NCI-H1436 (cell line): ENCODE measurements around the gene LRRC4B.
A peak's percentile ranks its signal among the peaks of the same experiment; 100 is the strongest.

Source experiments
- DNase-seq: peaks from one replicate; lab custom pipeline; 2025; lab: John Stamatoyannopoulos, UW

Gene LRRC4B

DNA sequence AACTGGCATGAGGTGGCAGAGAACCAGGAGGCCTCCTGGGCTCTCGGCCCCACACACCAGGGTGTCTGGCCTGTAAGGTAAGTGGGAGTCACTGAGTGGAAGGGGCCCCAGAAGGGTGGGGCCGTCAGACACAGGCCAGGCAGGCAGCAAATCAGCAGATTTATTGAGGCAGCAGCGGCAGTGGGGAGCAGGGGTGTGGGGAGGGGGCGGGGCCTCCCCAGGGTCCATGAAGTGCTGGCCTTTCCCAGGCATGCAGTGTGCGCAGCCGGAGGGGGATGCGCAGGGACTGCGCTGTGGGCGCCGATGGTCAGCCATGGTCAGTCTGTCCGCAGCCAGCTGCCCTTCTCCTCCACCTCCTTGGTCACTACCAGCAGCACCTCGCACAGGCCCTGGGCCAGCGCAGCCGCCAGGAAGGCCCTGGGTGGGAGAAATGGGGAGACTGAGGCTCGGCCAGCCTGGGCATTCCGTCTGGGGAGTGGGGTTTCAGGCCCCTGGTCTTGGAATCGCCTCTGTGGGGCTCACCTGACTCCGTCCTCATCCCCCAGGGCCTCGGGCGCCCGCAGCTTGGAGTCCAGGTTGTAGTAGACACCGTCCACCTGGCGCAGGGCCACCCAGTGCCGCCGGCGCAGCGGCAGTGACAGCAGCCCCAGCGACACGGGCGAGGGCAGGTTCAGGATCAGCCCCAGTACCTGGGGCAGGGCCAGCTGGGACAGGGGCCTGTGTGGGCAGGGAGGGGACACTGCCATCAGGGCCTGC lies 62.2 kb downstream of the LRRC4B start:
- no peak for DNase-seq

DNA sequence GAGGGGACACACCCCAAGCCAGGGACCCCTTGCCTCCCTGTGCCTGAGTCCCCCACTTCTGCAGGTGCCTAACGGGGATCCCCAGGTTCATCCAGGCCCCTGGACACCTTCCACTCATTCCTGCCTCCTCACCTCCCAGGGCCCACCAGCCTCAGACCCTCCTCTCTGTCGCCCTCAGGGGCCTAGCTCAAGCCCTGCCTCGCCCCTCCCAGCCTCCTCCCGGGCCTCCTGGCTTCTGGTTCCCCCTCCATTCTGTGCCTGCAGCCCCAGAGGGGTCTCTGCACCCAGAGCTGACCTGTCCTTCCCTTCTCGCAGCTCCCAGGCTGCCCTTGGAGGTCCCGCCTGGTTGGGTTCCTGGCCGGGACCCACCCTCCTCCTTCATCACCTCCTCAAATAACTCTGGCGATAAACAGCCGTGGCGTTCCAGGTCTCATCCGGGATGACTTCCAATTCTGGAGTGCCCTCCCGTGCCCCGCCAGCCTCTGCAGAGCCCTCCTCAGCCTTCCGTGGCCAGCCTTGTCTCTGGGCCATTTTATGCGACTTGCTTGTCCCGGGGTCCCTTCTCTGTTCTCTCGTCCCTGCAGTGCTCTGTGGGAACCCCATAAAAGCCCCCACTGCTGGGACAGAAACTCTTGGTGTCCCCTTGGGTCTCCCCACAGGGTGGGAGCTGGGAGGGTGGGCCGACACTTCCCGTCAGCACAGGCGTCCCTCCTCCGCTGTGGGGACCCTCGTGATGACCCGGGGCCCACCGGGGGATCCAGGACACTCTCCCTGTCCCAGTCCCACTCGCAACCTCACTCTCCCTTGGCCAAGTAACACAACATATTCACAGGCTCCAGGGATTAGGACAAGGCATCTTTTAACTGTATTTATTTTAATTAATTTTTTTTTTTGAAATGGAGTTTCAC lies 66.4 kb downstream of the LRRC4B start:
- DNase-seq = no peak

DNA sequence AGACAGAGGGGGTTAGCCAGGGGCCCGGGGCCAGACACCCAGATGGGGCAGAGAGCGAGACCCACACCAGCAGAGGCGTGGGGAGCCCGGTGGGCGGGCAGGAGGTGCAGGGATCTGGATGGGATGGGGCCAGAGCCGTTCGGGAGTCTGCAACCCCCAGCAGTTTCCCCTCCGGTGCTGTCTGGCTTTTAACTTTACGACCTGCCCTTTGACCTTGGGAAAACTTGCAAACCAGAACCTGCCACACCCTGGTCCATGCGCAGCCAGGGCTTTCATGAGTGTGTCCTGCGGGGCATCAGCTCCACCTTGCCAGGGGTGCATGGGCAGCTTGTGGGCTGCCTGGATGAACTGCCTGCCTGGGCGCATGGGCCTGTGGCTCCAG lies 67.1 kb downstream of the LRRC4B start:
- no peak for DNase-seq

DNA sequence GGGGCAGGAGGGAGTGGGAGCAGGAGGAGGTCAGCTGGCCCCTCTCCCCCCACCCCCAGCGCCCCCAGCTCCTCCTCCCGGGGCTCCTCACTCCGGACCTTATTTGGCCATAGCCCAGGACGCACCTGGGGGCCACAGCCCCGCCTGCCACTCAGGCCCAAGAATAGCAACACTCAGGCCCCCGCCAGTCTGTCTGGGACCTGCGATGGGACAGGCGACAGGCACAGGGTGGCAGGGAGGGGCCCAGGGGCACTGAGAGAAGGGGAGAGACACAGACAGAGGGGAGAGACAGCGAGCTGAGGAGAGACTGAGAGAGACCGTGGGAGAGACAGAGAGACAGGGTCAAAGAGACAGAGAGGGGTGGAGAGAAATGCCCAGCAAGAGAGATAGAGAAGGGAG lies 67.5 kb downstream of the LRRC4B start:
- DNase-seq = no peak

DNA sequence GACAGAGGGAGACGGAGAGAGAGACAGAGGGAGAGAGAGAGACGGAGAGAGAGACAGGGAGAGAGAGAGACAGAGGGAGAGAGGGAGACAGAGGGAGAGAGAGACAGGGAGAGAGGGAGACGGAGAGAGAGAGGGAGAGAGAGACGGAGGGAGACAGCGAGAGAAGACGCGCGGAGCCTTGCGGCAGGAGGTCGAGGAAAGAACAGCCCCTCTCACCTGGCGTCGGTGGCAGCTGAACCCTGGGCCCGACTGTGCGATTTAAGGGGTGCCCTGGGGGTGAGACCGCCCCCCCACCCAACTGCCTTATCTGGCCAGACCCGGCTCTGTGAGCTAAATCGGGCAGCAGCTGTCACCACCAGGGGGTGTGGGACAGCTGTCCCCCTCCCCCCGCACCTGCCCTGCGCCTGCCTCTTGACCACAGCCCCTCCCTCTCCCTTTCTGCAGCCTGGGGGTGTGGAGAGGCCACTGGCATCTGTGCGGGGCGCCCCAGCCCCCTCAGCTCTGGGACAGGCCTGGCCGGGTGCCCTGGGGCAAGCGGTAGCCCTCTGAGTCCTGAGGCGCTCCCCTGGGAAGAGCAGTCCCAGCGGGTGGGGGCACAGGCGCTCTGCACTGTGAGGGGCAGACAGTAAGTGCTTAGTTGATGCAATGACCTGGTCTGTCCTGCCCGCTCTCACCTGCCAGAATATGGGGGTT lies 68.0 kb downstream of the LRRC4B start:
- DNase-seq = peak; percentile 18

DNA sequence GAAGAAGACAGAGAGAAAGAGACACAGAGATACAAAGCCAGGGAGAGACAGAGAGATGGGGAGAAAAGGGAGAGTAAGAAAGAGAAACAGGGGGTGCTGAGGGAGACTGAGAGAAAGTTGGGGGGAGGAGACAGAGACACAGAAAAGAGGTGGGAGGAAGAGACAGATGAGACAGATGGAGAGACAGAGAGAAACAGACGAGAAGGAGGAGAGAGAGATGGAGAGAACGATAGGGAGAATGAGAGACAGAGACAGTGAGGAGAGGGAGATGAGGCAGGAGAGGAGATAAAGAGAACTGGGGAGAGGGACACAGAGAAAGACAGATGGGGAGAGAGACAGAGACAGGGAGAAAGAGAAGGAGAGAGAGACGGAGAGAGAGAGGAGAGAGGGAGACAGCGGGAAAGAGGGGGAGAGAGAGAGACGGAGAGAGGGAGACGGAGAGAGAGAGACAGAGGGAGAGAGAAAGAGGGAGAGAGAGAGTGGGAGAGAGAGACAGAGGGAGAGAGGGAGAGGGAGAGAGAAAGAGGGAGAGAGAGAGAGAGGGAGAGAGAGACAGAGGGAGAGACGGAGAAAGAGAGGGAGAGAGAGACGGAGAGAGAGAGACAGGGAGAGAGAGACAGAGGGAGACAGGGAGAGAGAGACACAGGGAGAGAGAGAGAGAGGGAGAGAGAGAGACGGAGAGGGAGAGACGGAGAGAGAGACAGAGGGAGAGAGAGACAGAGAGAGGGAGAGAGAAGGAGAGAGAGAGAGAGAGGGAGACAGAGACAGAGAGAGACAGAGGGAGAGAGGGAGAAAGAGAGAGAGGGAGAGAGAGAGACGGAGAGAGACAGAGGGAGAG lies 69.8 kb downstream of the LRRC4B start:
- no peak for DNase-seq

DNA sequence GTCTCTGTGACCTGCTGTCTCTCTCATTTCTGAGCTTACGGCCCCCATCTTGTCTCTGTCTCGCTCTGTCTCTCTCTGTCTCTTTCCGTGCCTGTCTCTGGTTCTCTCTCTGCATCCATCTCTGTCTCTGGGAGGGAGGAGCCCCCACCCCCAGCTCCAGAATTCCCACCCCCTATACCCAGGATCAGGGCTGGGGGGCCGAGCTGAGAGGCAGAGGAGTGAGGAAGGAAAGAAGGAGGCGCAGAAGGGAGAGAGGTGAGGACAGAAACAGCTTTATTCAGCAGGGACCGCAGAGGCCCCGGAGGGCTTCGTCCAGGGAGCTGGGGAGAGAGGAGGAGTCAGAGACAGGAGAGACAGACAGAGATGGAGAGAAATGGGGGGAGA lies 71.2 kb downstream of the LRRC4B start:
- no peak for DNase-seq

DNA sequence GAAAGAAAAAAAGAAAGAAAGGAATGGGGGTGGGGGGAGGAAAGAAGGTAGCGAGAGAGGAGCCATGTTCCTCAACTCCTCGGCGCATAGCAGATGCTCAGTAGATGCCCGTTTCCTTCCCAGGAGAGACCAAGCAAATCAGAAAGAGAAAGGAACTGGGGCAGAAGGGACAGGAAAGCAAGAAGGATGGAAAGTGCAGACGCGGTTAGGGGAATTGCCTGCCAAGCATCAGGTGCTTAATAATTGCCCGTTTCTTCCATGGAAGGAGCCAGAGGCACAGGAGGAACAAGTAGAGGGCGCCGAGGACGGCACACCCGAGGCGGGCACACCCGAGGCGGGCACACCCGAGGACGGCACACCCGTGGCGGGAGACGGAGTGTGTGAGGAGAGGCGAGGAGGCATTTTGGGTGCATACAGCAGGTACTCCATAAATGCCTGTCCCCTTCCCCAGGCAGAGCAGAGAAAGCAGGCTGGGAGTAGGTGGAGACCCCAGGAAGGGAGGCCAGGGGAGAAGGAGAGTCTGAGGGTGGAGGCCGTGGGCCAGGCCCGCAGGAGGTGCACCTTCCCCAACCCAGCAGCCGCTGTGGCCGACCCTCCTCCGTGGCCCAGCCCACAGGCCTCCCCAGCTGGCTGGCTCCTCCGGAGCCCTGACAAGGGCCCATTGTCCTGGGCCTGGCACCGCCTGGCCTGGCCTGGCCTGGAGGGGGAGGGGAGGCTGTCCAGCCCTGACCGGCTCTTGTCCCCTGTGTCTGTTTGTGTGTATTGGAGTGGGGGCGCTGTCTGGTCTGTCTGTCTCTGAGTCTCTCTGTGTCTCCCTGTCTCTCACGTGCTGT lies 71.8 kb downstream of the LRRC4B start:
- DNase-seq = no peak

DNA sequence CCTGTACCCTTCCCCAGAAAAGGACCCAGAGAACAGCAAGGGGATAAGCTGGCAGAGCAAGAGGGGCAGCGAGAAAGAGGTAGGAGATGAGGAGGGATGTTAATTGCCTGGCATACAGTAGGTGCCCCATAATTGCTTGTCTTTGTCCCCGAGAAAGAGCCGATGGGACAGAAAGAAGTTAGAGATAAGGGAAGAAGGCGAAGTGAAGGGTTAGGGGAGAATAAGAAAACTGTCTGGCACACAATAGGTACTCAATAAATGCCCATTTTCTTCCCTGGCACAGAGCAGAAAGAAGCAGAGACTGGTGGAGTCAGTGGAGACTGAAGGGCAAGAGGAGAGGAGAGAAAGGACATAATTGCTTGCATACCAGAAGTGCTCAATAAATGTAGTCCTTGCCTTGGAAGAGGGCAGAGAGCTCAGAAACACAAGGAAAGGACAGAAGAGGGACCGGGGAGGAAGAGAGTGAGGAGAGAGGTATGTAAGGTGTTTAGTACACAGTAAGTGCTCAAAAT lies 73.2 kb downstream of the LRRC4B start:
- no peak for DNase-seq

DNA sequence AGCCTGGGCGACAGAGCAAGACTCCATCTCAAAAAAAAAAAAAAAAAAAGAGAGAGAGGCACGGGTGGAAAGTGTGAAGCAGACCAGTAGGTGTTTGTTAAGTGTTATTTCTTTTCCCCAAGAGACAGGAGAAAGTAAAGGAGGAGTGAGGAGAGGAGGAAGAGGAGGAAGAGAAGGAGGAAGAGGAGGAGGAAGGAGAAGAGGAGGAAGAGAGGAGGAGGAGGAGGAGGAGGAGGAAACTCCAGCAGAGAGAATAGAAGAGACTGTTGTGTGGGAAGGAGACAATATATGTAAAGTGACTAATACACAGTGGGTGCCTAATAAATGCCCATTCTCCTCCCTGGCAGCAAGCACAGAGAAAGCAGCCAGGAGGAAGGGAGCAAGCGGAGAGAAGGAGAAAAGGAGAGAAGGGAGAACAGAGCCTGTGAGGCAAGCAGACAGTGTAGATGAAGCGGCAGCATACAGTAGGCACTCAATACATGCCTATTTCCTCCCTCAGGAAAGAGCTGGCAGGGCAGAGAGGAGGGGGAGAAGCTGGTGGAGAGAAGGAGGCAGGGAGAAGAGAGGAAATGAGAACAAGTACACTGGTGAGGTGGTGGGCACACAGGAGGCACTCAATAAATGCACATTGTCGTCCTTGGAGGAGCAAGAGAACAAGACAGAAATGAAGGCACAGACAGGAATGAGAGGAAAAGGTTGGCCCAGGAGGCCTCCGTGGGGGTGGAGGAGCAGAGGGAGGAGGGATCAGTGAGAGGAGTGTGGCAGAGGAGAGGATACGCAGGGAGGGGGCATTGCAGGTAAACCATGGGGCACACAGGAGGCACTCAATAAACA lies 73.8 kb downstream of the LRRC4B start:
- no peak for DNase-seq

DNA sequence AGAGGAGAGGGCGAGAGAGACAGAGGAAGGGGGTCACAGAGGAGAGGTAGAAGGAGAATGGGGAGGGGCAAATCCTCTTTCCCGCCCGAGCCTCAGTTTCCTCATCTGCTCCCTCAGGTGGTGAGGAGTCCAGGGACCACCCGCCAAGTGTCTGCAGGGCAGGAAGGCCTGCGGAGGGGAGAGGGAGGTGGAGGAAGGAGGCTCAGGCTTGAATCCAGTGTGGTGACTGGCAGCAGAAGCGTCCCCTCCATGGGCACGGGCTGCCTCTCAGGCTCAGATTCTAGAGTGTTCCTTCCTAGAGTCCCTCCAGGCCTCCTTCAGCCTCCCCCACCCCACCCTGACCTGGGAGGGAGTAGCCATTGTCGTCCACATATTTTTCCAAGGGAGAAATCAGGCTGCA lies 75.1 kb downstream of the LRRC4B start:
- DNase-seq = no peak

DNA sequence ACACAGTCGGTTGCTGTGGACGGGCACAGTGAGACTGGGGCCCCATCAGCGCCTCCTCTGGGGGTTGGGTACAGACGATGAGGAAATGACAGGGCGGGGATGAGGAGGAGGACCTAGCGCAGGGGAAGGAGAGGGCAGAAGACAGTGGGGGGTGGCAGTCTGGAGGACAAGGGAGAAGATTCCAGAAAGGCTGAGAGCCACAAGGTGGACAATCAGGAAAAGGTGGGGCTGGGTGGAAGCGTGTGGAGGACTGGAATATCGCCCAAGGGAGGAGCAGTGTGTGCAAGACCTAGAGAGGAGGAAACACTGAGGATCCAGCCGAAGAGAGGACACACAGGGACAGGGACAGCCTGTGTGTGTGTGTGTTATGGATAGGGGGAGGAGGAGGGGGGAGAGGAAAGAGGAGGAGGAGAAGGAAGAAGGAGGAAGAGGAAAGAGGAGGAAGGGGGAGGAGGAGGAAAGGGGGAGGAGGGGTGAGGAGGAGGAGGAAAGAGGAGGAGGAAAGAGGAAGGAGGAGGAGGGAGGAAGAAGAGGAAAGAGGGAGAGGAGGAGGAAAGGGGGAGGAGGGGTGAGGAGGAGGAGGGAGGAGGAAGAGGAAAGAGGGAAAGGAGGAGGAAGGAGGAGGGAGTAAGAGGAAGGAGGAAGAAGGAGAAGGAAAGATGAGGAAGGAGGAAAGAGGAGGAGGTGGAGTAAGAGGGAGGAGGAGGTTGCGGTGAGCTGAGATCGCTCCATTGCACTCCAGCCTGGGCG lies 75.8 kb downstream of the LRRC4B start:
- peak; percentile 37 for DNase-seq

DNA sequence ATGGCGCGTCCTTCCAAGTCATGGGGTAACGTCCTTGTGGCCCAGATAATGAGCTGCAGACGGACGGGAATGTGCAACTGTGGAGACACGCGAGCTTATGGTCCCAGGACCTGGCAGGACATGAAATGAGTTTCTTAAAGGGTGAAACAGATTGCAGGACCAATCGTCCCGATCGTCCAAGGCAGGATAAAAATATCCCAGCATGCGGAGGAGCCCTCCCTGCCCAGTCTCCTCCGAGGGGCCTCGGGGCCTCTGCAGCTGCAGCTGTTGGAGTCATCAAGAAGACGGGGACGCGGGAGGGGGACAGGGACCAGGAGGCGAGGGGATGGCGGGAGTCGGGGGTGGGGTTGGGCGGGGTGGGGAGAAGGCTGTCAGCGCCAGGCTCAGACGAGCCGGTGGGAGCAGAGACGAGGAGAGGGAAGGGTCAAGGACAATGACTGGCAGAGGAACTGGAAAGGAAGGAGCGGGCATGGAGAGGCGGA lies 77.2 kb downstream of the LRRC4B start:
- no peak for DNase-seq

DNA sequence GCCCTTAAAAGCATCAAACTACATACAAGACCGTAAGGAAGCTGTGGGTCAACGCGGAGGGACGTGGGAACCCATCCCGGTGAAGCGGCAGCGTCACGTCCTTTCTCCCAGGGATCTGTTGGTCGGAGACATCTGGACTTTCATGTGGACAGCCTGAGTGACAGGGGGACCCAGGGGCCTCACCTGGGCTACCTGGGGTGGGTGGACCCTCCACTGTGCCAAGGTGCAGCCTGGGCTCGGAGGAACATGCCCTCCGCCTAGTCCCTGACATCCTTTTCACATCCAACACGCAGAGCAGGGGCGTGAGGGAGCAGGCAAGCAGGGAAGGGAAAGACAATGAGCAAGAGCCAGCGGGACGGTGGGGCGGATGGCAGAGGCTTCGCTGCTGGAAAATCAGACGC lies 77.8 kb downstream of the LRRC4B start:
- DNase-seq = no peak

DNA sequence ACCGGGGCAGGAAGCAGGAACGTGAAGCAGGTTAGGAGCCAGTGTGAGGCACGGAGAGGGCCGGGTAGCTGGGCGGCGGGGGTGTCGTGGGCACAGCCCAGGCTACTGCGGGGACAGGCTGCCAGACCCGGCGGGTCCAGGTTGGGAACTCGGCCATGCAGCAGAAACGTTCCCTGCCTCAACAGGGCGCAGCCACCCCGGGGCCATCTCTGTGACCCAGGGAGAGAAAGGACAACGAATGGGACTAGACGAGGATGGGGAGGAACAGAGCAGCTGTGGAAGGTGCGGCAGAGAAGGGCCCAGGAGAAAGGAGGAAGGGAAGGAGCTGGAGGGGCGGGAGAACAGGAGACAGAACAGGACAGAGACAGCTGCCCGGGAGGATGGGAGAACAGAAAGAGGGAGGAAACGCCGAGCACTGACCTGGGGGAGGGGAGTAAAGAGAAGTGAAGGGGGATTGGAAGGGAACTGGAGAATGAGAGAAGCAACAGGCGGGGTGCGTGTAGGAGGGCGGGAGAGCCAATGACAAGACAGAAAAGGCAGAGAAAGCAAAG lies 78.7 kb downstream of the LRRC4B start:
- no peak for DNase-seq

DNA sequence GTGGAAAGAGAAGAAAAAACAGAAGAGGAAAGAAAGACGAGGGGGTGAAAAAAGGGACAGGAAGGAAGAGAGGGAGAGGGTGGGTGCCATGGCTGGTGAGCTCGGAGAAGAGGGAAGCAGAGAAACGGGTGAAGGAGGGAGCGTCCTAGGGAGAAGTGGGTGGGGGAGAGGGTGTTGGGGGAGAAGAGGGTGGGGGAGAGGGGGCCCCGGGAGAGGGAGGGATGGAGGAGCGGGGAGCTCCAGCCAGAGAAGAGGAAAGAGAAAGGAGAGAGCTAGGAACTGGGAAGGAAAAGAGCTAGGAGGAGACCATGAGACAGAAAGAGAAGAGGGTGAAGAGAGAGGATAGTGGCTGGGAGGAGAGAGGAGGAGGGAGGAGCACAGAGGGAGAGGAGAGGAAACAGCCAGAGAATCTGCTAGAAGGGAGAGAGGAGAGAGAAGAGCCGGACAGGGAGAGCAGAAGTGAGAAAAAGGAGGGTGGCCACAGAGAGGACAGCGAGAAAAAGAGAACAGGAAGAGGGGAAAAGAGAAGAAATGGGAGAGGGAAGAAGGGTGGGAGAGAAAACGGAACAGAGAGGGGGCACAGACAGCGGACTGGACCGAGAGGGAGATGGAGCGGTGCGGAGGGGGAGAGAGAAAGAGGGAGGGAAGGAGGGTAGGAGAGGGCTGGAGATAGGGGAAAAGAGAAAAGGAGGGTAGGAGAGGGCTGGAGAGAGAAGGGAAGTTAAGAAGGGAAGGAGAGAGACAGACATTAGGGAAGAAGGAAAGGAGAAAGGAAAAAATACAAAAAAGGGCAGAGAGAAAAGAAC lies 79.6 kb downstream of the LRRC4B start:
- DNase-seq = no peak

DNA sequence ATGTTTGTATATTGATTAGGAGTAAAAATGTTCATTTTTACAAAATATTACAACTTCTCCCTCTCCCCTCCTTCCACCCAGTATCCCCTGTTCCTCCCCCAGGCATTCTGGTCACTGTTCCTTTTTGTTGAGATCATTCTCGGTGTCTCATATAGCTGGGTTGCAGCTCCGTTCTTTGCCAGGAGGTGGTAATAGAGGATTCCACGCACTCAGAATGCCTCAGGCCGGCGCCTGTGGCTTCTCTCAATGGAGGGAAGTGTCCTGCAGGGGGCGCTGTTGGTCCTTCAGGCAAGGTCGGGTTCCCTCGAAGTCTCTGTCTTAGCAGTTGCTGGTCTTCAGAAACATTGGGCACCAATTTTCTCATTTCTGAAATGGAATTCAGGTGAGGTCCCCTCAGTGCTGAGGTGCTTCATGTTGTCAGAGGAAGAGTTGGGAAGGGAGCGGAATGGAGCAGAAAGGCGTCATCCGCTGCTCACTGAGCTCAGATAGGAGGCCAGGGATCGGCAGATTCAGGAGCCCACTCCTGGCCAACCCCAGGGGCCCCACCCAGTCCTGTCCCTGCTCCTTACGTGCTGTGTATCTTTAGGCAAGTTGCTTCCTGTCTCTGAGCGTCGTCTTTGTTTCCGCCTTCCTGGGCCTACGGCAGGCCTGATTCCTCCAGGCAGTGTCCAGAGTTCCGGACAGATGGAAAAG lies 81.3 kb downstream of the LRRC4B start:
- DNase-seq = no peak
